ENCODE data around the gene ACOT4.
"Not testable (repeated sequence)": the region's sequence is repeated elsewhere in the genome, so short reads cannot be mapped to it uniquely, and the experiment has no call there.

Gene ACOT4

GRCh38 chr14:73591690-73592449 lies at the start of gene ACOT4:
Gene ACOT4 (plus strand): TSS chr14:73591873. CDS start chr14:73591960, 87 bp downstream.
- DNase-seq: peak; percentile 45

- not testable (repeated sequence) for DNase-seq
These were observed 48.7 kb upstream of the ACOT4 start for GRCh38 chr14:73542961-73543360.

GRCh38 chr14:73545353-73545752 lies 46.3 kb upstream of the ACOT4 start:
- DNase-seq: not testable (repeated sequence)

GRCh38 chr14:73549097-73549496 lies 42.6 kb upstream of the ACOT4 start:
- not testable (repeated sequence) for DNase-seq

- not testable (repeated sequence) for DNase-seq
These were observed 41.7 kb upstream of the ACOT4 start for GRCh38 chr14:73549889-73550524.

GRCh38 chr14:73553845-73554244 lies 37.8 kb upstream of the ACOT4 start:
- DNase-seq: no peak

- not testable (repeated sequence) for DNase-seq
These were observed 34.5 kb upstream of the ACOT4 start for GRCh38 chr14:73557201-73557600.

GRCh38 chr14:73558238-73558637 lies 33.4 kb upstream of the ACOT4 start:
- DNase-seq: not testable (repeated sequence)

GRCh38 chr14:73562256-73562655 lies 29.4 kb upstream of the ACOT4 start:
- not testable (repeated sequence) for DNase-seq

- not testable (repeated sequence) for DNase-seq
These were observed 29.0 kb upstream of the ACOT4 start for GRCh38 chr14:73562696-73563095.

GRCh38 chr14:73566431-73566830 lies 25.2 kb upstream of the ACOT4 start:
- DNase-seq: not testable (repeated sequence)

- DNase-seq: not testable (repeated sequence)
These were observed 24.7 kb upstream of the ACOT4 start for GRCh38 chr14:73566935-73567334.

- no peak for DNase-seq
These were observed 24.3 kb upstream of the ACOT4 start for GRCh38 chr14:73567358-73567757.

GRCh38 chr14:73567951-73568885 lies 23.5 kb upstream of the ACOT4 start:
- no peak for DNase-seq

GRCh38 chr14:73568886-73569184 lies 22.8 kb upstream of the ACOT4 start:
- DNase-seq: not testable (repeated sequence)

- peak; percentile 59 for DNase-seq
These were observed 22.3 kb upstream of the ACOT4 start, which contains the start of gene ACOT2 for GRCh38 chr14:73569185-73569958. Gene ACOT2 (plus strand): TSS chr14:73569213. CDS start chr14:73569241, 28 bp downstream.

- DNase-seq: peak; percentile 12
These were observed 20.8 kb upstream of the ACOT4 start for GRCh38 chr14:73570913-73571312.

- not testable (repeated sequence) for DNase-seq
These were observed 18.6 kb upstream of the ACOT4 start for GRCh38 chr14:73573034-73573433.

- not testable (repeated sequence) for DNase-seq
These were observed 17.9 kb upstream of the ACOT4 start for GRCh38 chr14:73573740-73574139.

- not testable (repeated sequence) for DNase-seq
These were observed 17.4 kb upstream of the ACOT4 start for GRCh38 chr14:73574251-73574650.

GRCh38 chr14:73576391-73576790 lies 15.3 kb upstream of the ACOT4 start:
- no peak for DNase-seq

- not testable (repeated sequence) for DNase-seq
These were observed 14.5 kb upstream of the ACOT4 start for GRCh38 chr14:73577214-73577613.

All from NCI-H1436 (cell line).